Stimulated activated CD8-positive, alpha-beta memory T cell treated with anti-CD3 and anti-CD28 coated beads, Interleukin-15, amount 100 ng/mL, for 24 hours (primary cell): ENCODE measurements around the gene CSF2.

Experiments
- DNase-seq: peaks from one replicate; pipeline ENCODE4 v3.0.0-alpha.2; 2020; ENCODE audit warnings: low read depth

Gene CSF2

DNA sequence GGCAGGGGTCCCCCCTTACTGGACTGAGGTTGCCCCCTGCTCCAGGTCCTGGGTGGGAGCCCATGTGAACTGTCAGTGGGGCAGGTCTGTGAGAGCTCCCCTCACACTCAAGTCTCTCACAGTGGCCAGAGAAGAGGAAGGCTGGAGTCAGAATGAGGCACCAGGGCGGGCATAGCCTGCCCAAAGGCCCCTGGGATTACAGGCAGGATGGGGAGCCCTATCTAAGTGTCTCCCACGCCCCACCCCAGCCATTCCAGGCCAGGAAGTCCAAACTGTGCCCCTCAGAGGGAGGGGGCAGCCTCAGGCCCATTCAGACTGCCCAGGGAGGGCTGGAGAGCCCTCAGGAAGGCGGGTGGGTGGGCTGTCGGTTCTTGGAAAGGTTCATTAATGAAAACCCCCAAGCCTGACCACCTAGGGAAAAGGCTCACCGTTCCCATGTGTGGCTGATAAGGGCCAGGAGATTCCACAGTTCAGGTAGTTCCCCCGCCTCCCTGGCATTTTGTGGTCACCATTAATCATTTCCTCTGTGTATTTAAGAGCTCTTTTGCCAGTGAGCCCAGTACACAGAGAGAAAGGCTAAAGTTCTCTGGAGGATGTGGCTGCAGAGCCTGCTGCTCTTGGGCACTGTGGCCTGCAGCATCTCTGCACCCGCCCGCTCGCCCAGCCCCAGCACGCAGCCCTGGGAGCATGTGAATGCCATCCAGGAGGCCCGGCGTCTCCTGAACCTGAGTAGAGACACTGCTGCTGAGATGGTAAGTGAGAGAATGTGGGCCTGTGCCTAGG is at the start of gene CSF2:
Gene CSF2, plus strand, starts transcription at position 559 of the 783 bp plus-strand sequence. Its CDS starts 35 bp downstream, at position 594.
- DNase-seq = no peak

DNA sequence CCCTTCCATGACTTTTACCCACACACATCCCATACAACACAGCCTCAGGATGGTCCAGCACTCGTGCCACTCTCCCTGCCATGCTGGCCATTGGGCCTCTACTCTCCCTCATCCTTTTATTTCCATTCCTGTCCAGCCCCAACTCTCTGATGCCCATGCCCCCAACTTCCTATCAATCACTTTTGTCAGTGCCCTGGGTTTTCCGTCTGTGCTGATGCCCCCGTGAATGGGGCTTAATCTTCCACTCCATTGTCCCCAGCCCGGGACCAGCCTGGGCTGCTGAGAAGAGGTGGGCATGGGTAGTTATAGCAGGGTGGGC is 49.5 kb upstream of the CSF2 start:
- no peak for DNase-seq

DNA sequence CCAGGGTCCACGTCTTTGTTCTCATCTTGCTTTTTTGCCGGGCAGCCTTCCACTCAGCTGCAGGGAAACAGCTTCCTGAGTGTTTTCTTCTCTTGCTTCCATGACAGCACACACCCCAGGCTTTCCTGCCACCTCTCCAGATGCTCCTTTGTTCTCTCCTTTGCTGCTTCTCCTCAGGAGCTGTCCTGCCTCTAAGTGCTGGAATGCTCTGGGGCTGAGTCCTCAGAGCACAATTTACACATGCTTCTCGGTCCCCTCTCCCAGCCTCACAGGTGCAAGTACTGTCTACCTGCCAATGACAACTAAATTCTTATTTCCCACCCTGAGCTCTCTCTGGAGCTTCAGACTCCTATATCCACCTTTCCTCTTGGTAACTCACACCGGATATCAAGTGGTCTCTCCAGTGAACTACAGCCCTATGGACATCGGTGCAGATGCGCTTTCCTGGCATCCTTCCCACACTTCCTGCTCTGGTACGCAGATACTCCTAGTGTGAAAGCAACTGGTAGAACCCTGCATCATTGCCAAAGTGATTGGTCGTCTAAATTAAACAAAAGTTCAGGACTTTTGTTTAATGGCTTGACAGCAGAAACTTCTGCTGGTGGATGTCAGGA is 48.7 kb upstream of the CSF2 start:
- DNase-seq = no peak

DNA sequence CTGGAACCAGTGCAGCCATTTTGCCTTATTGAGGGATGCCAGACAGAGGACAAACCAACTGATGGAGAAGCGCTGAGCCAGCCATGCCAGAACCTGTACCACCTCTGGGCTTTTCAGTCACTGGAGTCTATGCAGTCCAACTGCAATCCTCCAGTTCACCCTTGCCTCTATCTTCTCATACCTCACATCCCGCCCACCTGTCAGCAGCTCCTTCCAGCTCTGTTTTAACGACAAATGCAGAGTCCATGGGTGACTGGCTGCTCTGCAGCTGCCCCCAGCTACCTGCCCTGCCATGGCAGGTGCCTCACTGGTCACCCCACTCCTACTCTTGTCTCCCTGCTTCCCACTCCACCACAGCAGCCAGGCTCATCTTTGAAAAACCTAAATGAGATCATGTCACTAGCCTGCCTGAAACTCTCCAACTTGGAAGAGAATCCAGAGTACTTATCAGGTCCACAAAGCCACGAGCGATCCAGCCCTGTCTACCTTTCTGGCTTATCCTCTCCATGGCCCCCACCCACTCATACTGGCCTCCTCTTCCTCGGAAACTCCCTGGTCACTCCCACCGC is 48.1 kb upstream of the CSF2 start:
- no peak for DNase-seq

DNA sequence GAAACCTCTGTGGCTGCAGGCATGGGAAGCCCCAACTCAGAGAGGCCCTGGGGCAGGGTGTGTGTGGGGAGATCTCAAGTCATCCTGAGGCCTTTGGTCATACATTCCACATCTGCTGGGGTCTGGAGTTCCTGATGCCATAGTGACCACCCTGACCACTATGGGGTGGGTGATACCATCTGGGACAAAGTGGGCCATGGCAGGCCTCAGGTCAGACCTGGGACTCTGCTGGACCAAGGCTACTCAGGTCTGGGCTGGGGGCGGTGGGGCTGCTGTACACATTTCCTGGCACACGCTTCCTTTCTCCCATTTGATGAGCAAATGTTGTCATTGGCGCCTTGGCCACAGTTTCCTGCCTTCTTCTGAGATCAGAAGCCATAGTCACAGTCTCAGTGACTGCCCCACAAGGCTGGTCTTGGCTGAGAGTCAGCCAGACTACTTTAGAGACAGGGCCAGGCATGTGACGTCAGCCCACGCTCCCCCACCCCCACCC is 47.0 kb upstream of the CSF2 start:
- DNase-seq = no peak

DNA sequence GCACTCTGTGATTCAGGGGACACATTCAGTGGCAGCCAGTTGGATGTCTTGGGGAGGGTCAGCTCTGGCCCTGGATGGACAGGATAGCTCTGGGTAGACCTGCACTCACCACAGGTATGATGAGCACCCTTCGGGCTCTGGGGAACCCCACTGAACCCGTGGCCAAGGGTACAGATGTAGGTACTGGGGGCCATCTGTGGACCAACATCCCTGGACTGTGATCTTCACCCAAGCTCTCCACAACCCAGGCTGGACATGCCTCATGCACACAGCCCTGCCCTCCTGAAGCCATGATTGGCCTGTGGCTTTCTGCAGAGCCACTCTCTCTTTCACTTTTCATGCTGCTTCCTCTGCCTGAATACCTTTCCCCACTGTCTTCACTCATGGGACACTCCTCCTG is 46.6 kb upstream of the CSF2 start:
- no peak for DNase-seq

DNA sequence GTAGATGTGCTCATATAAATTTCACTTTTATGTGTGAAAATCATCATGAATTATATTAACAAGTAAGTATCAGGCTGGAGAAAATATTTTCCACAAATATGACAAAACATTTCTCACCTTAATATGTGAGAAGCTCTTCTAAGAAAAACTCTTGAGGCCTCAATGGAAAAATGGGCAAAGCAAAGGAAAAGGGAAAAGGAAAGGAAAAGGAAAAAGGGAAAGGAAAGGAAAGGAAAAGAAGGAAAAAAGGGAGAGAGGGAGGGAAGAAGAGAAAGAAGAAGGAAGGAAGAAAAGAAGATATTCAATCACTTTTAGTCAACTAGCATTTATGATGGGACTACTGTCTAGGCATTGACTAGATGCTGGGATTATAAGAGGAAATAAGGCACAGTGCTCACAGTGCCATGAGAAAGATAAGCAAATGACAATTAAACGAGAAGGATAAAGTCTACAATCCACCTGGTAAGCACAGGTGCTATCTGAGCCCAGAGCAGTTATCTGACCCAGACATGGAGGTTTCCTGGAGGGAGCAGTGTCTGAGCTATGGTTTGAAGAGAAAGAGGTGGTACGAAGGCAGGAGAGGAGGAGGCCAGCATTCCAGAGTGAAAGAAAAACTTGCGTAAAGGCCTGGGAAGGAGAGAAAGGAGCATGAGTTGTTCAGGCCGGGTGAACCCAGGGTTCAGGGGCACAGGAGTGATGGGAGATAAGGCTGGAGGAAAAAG is 43.8 kb upstream of the CSF2 start:
- no peak for DNase-seq

DNA sequence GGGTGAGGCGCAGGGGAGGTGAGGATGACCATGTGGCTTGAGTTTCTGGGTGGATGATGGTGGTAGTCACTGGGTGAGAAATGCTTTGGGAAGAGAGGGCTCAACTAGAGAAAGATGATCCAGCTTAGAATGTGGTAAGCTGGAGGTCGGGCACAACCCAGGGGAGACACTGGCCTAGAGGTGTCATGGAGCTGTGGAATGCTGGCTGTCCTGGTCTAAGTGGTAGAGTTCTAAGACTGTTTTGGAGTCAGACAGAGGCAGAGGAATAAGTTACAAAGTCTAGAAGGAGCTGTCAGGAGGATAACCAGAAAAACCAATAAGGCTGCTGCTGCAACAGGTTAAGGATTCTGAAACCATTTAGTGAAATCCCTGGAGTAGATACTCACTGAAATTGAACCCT is 43.0 kb upstream of the CSF2 start:
- DNase-seq = no peak

DNA sequence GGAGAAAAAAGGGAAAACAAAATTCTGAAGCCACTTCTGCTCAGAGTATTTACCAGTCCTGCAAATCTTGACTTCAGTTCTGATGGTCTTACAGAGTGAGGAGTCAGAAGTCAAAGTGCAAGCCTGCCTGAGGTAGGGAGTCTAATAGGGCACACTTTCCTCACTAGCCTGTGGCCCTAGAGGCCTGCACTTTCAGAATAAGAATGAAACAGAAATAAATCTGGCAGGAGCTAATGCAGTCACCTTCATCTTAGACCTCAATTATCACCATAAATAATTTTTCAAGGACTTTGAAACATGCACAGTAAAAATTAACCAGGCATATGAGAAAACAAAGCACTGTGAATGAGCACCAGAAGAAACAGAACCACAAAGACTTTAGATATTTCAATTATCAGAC is 41.4 kb upstream of the CSF2 start:
- DNase-seq = no peak

DNA sequence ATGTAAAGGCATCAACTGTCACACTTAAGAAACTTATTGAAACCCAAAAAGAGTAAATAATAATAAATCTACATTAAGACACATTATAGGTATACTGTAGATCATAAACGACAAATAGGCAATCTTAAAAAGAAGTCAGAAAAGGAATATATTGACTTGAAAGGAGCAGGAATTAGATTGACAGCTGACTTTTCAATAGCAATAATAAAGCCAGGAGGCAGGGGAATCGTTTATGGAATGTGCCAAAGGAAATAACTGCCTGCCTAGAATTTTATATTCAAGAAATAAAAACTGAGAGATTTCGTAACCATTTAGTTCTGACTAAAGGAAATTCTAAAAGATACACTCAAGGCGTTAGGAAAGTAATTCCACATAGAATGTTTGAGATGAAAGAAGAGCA is 40.5 kb upstream of the CSF2 start:
- no peak for DNase-seq

DNA sequence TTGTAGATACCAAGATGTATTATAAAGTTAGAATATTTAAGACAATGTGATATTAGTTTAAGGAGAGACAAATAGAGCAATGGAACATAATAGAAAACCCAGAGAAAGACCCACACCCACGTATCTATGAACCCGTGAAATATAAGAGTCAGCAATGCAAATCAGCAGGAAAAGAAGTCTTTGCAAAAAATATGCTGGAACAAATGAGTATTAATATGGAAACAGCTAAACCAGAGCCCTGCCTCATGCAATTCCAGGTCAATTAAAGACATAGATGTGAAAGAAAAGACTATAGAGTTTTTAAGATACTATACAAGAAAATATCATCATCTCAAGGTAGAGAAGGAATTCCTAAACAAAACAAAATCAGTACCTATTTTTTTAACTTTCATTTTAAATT is 36.2 kb upstream of the CSF2 start:
- DNase-seq = no peak

DNA sequence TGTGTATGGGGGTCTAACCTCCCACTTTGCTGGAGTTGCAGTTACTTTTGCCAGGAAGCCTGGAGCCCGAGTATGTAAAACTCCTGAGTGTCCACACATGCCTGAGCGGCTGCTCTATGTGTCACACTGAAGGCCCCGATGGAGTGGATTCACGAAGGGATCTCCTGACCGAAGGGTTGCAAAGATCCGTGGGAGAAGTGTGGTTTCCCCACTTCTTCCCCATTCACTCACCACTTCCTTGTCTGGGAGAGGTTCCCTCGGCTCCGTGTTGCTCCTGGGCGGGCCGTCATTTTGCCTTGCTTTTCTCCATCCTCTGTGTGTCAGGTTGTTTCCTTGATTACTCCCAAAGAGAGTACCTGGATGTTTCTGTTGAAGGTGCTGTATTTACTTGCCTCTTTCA is 29.4 kb upstream of the CSF2 start:
- DNase-seq = no peak

DNA sequence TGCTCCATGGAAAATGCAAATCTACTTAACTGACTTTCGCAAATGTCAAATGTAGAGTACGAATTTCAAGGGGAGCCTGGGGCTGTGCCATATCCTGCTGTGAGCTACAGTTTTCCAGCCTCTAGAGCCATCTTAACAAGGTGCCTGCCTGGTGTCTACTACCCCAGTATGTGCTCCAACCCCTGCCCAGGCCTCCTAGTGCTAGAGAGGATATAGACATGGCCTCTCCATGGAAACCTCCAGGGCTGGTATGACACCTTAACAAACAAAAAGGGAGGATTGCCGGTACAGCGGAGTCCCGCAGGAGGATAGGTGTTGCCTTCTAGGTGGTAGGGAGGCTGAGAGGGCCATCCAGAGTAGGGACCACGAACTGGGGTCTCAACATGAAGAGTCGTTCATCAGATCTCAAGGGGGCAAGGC is 26.7 kb upstream of the CSF2 start:
- DNase-seq = no peak

DNA sequence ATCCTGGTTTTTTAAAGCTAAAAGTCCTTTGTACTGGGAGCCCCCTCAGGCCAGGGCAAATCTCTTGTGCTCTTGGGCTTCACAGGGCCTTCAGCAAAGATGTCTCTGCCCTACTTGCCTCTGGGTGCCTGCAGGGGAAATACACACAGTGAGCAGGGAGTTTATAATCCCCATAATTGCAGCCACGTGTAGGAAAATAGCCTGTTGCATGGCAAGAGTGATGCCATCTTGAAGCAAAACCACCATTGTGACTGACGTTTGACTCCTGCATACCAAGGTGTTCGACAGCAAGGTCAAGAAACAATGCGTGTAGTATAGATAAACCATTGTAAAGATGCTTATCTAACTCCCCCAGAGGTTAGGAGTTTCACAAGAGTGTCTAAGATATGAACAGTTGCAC is 24.5 kb upstream of the CSF2 start:
- DNase-seq = no peak

DNA sequence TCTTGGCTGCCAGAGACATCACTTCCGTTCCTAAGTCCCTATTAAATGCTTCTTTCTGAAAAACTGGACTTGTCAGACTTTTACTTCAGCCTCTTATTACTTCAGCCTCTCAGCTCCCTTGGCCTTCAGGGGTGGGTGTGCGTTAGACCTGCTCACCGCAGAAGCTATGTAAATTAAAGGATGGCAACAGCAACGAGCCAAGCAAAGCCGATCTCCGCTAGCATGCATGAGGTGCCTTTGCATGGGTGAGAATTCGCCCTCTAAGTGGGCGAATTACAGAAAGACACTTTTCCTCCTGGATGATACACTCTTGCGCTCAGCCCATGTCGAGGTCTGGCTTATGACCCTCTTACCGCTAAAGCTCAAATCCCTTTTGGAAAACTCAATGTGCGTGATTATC is 24.0 kb upstream of the CSF2 start:
- DNase-seq = no peak

DNA sequence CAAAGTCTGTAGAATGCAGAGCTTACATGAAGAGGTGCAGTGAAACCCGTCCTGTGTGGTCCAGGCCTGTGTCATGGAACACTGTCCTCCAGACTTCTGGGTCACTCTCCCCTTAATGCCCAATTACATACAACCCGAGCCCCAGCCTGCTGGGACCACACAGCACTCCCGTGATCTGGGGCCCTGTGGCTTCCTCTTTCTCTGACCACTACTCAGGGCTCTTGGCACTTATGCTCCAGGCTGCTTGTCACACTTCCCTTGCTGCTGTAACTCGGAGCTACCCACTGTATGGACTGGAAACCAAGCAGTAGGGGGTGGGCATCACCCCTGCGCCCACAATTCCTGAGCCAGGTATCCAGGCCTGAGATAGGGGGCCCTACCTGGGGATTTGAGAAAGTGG is 23.5 kb upstream of the CSF2 start:
- DNase-seq = no peak

DNA sequence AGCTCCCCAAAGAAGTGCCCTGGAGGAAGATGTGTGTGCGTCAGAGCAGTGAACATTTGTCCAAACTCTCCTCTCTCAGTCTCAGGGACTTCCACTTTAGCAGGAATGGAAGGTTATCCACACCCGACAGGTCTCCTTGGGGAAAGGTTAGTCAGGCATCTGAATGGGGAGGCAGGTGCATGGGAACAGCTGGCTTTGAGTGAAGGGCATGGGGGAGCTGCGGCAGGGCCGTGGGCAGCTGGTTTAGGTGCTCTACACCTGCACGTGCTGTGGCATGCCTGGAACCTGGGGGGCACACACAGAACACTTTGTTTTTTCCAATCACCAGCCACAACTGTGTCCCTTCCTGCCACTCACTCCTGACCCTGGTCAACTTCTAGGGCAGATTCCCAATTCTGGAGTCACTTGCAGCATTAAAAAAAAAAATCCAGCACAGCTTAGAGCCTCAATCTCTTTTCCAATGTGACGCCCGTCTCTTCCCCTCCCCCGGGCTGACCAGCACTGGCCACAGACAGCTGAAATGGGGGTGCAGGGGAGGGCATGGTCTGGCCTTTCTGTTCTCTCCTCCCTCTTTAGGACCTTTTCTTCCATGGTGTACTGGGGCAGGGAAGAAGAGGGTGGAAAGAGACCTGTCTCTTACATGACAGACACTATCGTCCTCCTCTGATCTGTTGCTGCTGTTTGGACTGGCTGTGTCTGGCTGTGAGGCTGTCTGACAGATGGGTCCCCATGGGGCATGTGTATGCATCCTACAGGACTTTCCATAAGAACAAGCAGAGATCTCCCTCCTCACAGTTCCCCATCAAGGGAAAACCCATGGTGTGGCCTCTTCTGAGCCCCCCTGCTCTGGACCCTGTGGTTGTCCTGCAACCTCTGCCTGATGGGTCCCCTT is 22.7 kb upstream of the CSF2 start:
- no peak for DNase-seq

DNA sequence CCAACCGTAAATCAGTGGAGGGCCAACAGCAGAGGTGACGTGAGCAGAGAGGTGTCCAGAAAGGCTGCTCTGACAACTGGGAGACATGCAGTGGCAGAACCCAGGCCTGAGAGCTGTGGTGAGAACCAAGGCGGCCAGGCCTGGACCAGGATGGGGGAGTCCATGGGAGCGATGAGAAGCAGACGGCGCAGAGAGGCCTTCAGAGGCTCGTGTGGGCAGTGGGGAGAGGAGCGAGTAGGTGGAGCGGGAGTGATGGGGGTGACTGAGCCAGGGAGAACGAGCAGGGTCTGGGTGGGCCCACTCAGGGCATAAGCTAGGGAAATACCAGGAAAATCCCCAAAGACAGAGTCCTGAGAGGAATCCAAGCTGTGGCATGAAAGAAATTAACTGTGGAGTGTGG is 21.1 kb upstream of the CSF2 start:
- no peak for DNase-seq

DNA sequence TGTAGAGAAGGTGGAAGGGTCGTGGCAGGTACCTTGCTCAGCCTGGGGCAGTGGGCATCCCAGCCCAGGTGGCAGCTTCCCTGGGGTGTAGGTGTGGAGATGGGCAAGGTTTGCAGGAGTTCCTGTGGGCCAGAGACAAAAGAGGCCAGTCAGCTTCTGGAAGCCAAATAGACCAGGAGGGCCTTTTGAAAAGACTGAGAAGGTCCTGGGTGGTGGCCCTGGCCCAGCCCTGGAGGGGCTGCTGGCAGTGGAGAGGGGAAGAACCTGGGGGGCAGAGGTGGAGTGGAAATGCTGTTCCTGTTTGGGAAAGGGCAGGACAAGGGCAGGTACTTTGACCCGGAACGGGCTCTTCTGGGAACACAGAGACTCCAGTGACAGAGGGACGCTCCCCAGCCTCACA is 20.1 kb upstream of the CSF2 start:
- no peak for DNase-seq

DNA sequence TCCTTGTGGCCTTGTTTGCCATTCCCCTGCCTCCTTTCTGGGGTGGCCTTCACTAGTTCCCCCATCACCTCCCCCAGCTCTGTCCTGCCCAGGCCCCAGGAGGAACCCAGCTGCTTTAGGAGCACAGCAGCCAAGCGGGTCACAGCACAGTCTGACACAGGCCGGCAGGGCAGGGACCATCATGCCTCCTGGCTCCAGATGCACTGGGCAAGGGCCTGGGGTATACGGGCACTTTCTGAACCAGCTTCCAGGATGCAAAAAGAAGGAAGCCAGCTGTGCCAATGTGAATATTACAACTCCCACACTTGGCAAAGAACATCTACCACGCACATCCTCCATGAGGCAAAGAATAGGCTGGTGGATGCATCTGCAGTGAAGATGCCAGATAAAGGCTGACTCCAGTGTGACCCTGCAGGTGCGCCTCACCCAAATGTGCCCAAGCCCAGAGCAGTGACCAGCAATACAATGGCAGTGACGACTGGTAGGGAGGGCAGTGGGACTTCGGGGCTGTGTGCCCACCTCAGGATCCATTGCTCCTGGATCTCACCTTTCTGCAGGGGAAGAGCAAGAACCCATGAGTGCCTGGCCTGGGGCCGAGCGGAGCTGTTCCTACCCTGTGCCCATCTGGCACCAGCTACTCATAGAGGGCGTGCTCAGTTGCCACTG is 19.4 kb upstream of the CSF2 start:
- no peak for DNase-seq

DNA sequence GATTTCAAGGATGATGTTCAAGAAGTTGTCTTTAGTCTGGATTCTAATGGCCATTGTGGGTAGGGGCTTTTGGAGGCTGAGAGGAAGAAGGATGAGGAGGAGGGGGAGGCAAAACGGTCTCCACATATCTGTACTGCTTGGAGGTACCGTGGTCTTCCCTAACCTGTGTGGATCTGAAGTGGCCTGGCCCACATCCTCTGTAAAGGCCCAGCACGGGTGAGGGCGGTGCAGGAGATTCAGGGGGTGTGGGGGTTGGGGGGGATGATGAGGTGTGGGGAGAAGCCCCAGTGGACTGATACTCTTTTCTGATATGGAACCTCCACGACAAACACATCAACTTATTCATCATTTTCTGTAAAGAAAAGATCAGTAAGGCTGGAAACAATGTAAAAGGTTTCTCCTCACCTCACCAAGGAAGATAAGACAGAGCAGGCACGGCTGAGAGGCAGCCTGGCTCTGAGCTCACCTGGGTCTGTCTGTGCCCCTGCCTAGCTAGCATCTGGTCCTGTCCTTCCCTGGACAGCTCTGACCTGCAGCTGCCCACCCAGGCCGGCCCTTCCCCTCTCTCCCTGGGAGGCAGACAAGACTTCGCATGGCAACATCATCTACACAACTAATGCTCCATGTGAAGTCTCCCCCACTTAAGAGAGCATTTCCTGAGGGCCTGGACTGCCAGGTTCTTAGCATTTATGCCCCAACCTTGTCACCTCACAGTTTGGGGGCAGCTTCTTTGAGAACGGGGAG is 18.7 kb upstream of the CSF2 start:
- no peak for DNase-seq
